Sigmoid colon (tissue), 4 donors: ENCODE results near the gene POLR1B.

Source experiments
- EP300 ChIP-seq, 4 donors: sonication (generic); formaldehyde crosslinking; IDR thresholded peaks; one replicate each; pipeline ENCODE4 v1.6.1; 2017; ENCODE audit warnings: antibody characterized with exemption in 4 of 4
- POLR2A ChIP-seq, 2 donors: fragments of 450-650 bp; IDR thresholded peaks; one replicate each; pipeline ENCODE4 v1.6.1; 2016; ENCODE audit warnings: antibody characterized with exemption in 2 of 2, mild to moderate bottlenecking in 2 of 2, moderate library complexity in 2 of 2
- POLR2AphosphoS5 ChIP-seq, 4 donors: sonication (generic); formaldehyde crosslinking; IDR thresholded peaks; one replicate each; pipeline ENCODE4 v1.6.1; 2017; ENCODE audit warnings: antibody characterized with exemption in 4 of 4
- TF ChIP-seq, protein P1 (sequence below), 4 experiments: fragments of 450-650 bp in 3 of 4; fragments of 200-600 bp in 1 of 4; IDR thresholded peaks; one replicate each; pipeline ENCODE4 v1.5.1; 2016 to 2019; ENCODE audit warnings: antibody characterized with exemption in 4 of 4, mild to moderate bottlenecking in 3 of 4, moderate library complexity in 2 of 4

DNA sequence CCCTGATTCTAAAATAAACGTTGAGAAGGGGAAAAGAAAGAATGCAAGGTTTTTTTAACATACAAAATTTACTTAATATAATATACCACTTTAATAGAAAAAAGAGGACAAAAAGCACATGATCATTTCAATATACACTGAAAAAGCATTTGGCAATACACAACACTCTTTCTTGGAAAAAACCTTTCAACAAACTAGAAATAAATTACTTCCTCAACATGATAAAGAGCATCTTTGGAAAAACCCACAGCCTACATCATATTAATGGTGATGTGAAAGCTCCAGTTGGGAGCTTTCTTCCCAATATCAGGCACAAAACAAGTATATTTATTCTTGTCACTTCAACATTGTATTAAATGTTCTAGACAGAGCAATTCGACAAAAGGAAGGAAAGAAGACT, 3.0 kb upstream of the POLR1B start:
- TF ChIP-seq, protein P1, sequence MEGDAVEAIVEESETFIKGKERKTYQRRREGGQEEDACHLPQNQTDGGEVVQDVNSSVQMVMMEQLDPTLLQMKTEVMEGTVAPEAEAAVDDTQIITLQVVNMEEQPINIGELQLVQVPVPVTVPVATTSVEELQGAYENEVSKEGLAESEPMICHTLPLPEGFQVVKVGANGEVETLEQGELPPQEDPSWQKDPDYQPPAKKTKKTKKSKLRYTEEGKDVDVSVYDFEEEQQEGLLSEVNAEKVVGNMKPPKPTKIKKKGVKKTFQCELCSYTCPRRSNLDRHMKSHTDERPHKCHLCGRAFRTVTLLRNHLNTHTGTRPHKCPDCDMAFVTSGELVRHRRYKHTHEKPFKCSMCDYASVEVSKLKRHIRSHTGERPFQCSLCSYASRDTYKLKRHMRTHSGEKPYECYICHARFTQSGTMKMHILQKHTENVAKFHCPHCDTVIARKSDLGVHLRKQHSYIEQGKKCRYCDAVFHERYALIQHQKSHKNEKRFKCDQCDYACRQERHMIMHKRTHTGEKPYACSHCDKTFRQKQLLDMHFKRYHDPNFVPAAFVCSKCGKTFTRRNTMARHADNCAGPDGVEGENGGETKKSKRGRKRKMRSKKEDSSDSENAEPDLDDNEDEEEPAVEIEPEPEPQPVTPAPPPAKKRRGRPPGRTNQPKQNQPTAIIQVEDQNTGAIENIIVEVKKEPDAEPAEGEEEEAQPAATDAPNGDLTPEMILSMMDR (IDR thresholded peaks at IDR 0.05): no peak
- TF ChIP-seq POLR2AphosphoS5 (IDR thresholded peaks at IDR 0.05) (no peak), POLR2A (IDR thresholded peaks at IDR 0.05) (no peak), EP300 (IDR thresholded peaks at IDR 0.05) (no peak)
